GM13977 (cell line): ENCODE measurements around the gene DNAJC22.
A peak's percentile ranks its signal among the peaks of the same experiment; 100 is the strongest.
"Not testable (repeated sequence)": the region's sequence is repeated elsewhere in the genome, so short reads cannot be mapped to it uniquely, and the experiment has no call there.

ENCODE experiments used
- DNase-seq: peaks from one replicate; pipeline ENCODE4 v3.0.0; 2012; ENCODE audit warnings: low spot score
- in situ Hi-C: fragments of 300-500 bp; cut with MboI; formaldehyde crosslinking; loops from one replicate; pipeline ENCODE4 v1.12.0; 2022; ENCODE audit warnings: low sequenced_read_pairs, low pct_unique_long_range_greater_than_20kb, mixed read lengths, inconsistent platforms; ENCODE audit not compliant: unreplicated experiment
- TF ChIP-seq, protein P1 (sequence below): IDR thresholded peaks from 2 replicates; pipeline ENCODE4 v1.5.1; 2012; ENCODE audit warnings: mild to moderate bottlenecking, control low read depth; ENCODE audit not compliant: insufficient read depth; ENCODE audit errors: extremely low read depth, missing control alignments

The DNAJC22 gene

DNA sequence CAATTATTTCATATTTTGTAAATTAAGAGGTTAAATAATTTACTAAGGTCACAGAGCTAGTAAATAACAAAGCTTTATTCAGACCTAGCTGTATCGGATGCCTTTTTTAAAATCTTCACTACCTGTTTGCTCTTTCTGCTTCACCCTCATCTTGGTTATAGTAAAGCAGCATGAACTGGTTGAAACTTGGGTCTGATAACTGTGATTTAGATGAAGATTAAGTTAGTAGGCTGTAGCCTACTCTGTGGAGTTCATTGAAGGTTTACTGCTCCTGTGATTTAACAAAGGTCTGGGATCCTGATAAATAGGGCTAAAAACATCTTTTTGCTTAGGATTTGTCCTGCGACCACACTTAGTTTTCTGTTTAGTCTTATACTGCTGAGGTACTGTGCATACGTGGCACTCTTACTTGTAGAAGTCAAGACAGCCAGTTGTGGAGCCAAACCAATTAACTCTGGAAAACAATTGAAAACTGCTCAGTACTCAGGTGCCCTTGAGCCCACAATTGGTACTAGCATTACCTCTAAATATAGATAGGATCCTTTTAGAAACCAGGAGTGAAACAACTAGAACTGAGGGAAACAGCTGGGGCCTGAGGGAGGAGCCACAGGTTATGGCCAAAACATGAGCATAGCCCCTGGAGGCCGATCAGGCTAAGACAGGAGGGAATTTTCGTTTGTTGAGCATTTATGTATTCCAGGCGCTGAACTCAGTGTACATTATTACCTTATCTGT is 22.9 kb downstream of the DNAJC22 start:
- TF ChIP-seq, protein P1, sequence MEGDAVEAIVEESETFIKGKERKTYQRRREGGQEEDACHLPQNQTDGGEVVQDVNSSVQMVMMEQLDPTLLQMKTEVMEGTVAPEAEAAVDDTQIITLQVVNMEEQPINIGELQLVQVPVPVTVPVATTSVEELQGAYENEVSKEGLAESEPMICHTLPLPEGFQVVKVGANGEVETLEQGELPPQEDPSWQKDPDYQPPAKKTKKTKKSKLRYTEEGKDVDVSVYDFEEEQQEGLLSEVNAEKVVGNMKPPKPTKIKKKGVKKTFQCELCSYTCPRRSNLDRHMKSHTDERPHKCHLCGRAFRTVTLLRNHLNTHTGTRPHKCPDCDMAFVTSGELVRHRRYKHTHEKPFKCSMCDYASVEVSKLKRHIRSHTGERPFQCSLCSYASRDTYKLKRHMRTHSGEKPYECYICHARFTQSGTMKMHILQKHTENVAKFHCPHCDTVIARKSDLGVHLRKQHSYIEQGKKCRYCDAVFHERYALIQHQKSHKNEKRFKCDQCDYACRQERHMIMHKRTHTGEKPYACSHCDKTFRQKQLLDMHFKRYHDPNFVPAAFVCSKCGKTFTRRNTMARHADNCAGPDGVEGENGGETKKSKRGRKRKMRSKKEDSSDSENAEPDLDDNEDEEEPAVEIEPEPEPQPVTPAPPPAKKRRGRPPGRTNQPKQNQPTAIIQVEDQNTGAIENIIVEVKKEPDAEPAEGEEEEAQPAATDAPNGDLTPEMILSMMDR = peak; percentile 39
- in situ Hi-C loops = no loop called here
- DNase-seq = peak; percentile 67

DNA sequence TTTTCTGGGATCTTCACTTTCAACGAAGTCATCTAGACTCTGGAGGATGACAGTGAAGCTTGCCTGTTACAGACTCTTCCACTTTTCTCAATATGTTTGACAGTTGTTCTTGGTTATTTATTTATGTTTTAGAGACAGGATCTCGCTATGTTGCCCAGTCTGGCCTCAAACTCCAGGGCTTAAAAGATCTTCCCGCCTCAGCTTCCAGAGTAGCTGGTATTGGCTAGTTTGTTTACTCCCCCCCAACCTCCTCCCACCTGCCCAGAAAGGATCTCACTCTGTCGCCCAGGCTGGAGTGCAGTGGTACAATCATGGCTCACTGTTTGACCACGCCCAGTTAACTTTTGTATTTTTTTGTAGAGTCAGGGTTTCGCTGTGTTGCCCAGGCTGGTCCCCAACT is 23.9 kb downstream of the DNAJC22 start:
- TF ChIP-seq, protein P1 = no peak
- in situ Hi-C loops = no loop called here
- DNase-seq = no peak

DNA sequence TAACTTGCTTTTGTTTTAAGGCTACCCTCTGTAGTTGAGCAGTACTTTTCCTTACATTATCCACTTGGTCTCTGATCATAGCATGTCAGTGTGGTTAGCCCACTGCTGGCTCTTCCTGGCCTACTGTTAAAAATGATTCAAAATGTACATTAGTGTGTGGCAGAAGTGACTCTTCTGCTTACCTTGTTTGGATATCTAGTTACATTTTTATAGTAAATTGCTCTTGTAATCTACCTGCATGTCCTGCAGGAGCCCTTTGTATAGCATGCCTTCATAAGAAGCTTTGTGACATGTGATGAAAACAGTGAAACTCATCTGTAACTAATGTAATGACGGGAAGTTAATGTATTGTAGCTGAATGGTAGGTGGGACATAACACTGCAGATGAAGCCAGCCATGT is 28.7 kb downstream of the DNAJC22 start:
- in situ Hi-C loops = no loop called here
- TF ChIP-seq, protein P1 = no peak
- DNase-seq = no peak

DNA sequence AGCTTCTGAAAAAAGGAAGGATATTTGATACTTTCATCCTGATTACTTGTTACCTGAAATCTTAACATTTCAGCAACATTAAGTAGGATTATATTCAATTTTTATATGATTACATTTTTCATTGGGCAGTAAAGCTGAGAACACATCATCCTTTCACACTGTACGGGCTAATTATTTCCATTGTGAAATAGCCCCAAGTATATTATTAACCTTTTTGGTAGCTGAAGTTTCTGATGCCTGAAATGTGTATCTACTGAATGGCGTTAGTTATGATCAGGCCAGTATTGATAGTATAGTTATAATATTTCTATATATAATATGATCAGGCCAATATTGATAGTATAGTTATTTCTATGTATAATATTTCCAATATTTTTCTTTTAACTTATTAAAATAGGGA is 30.7 kb downstream of the DNAJC22 start:
- DNase-seq = no peak
- in situ Hi-C loops = no loop called here
- TF ChIP-seq, protein P1 = no peak

DNA sequence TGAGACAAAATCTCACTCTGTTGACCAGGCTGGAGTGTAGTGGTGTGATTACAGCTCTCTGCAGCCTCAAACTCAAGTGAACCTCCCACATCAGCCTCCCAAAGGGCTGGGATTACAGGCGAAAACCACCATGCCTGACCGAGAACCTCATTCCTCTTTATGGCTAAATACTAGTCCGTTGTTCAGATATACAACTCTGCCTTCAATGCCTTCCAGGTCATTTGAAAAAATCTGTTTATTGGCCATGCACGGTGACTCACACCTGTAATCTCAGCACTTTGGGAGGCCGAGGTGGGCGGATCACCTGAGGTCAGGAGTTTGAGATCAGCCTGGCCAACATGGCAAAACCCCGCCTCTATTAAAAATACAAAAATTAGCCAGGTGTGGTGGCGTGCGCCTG is 33.5 kb downstream of the DNAJC22 start:
- in situ Hi-C loops = not testable (repeated sequence)

DNA sequence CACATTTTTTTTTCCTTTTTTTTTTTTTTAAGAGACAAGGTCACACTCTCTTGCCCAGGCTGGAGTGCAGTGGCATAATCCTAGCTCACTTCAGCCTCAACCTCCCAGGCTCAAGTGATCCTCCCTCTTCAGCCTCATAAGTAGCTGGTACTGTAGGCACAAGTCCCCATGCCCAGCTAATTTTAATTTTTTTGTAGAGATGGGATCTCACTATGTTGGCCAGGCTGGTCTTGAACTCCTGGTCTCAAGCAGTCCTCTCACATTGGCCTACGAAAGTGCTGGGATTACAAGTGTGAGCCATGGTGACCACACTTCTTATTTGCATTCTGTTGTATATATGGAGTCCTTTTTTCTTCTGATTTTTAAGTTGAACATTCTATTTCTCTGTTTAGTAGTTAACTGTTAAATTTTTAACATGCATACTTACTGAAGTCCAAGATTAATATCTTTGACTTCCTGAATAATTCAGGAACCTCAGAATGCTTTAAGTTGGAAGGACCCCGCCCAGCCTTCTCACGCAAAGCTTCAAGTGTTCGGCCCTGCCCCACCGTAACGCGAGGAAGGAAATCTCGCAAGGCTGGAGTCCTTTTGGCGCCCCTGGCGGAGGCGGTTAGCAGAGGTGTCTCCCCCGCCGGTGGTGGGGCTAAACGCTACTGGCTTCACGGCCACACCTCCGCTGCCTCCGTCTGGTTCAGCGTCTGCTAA is 42.1 kb downstream of the DNAJC22 start:
- in situ Hi-C loops = no loop called here
- no peak for DNase-seq
- TF ChIP-seq, protein P1 = peak; percentile 13

More for the DNA sequence above, 33.5 kb downstream of the DNAJC22 start:
- DNase-seq = not testable (repeated sequence)

DNA sequence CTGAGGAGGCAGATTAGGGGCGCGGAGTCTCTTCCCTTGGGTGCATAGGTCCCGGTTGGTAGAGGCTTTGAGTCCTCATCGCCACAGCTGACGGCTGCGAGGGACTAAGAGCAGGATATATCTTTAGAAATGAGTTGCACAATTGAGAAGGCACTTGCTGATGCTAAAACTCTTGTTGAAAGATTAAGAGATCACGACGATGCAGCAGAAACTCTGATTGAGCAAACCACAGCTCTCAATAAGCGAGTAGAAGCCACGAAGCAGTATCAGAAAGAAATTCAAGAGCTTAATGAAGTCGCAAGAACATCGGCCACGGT is 42.7 kb downstream of the DNAJC22 start:
- TF ChIP-seq, protein P1 = no peak
- in situ Hi-C loops = no loop called here
- no peak for DNase-seq
